H1 (cell line): ENCODE measurements around the gene HMGXB3. TPM values are rescaled to one million over a fixed set of nuclear protein-coding genes. Genes with fewer than 3 reads are reported as not detected.

ENCODE experiments used
- CTCF ChIA-PET: fragments of 300-600 bp; sonication (Branson Sonifier 250); formaldehyde crosslinking; loops from one replicate; lab custom pipeline; 2021; ENCODE audit not compliant: partially characterized antibody; lab: Charles Lee
- POLR2A ChIA-PET: fragments of 300-600 bp; sonication (Branson Sonifier 250); formaldehyde crosslinking; loops from one replicate; lab custom pipeline; 2021; ENCODE audit warnings: inconsistent platforms; ENCODE audit not compliant: partially characterized antibody; lab: Charles Lee
- DNase-seq, 2 experiments: peaks; one replicate each; pipeline versions ENCODE4 v3.0.0 to v3.0.0-alpha.2; 2010 to 2022; ENCODE audit warnings: low spot score in 2 of 2, low read depth in 1 of 2, mixed read lengths in 1 of 2
- FAIRE-seq: peaks from 2 replicates; lab custom pipeline; 2011; peaks lifted over from hg19 to GRCh38; lab: Jason Lieb, UNC
- H2AFZ ChIP-seq: 2 replicates; pipeline ENCODE4 v1.8.1; 2012; ENCODE audit warnings: low read length, inconsistent platforms
- H2AK5ac ChIP-seq: 2 replicates; pipeline ENCODE4 v1.6.1; 2013; ENCODE audit warnings: low read depth, low read length
- H2BK120ac ChIP-seq: replicated peaks from 2 replicates; pipeline ENCODE3; 2013; ENCODE audit warnings: low read depth, low read length, inconsistent platforms
- H2BK12ac ChIP-seq: 2 replicates; pipeline ENCODE4 v1.6.1; 2013; ENCODE audit warnings: low read depth, low read length
- H2BK15ac ChIP-seq: 2 replicates; pipeline ENCODE4 v1.6.1; 2013; ENCODE audit warnings: low read length
- H2BK20ac ChIP-seq: 2 replicates; pipeline ENCODE4 v1.6.1; 2013; ENCODE audit warnings: low read length
- H2BK5ac ChIP-seq: 2 replicates; pipeline ENCODE4 v1.6.1; 2013; ENCODE audit warnings: low read depth, low read length
- H3K14ac ChIP-seq: 2 replicates; pipeline ENCODE4 v1.6.1; 2013; ENCODE audit warnings: inconsistent platforms; ENCODE audit not compliant: insufficient read length
- H3K18ac ChIP-seq: 2 replicates; pipeline ENCODE4 v1.6.1; 2013; ENCODE audit warnings: low read length; ENCODE audit errors: extremely low read depth
- H3K23ac ChIP-seq: 2 replicates; pipeline ENCODE4 v1.6.1; 2013; ENCODE audit warnings: inconsistent platforms; ENCODE audit not compliant: insufficient read length
- H3K23me2 ChIP-seq: 2 replicates; pipeline ENCODE4 v1.6.1; 2013; ENCODE audit warnings: low read depth, low read length
- H3K27ac ChIP-seq: 2 replicates; pipeline ENCODE4 v1.6.1; 2011; ENCODE audit warnings: low read depth, low read length, inconsistent platforms
- H3K27me3 ChIP-seq, 4 experiments: replicated peaks in 1 of 4; 1 replicate in 1 of 4; 2 replicates in 3 of 4; pipeline versions ENCODE4 v1.6.1 to v1.8.1; 2011 to 2013; ENCODE audit warnings: low read length in 3 of 4, mild to moderate bottlenecking in 3 of 4, inconsistent platforms in 2 of 4, mixed read lengths in 2 of 4, moderate library complexity in 1 of 4; ENCODE audit not compliant: control insufficient read depth in 3 of 4, insufficient read depth in 3 of 4; ENCODE audit errors: extremely low read depth in 1 of 4
- H3K36me3 ChIP-seq, 4 experiments: 2 replicates each; pipeline versions ENCODE4 v1.6.1 to v1.8.1; 2011 to 2013; ENCODE audit warnings: mild to moderate bottlenecking in 4 of 4, low read length in 3 of 4, moderate library complexity in 2 of 4, control low read depth in 1 of 4, inconsistent platforms in 1 of 4; ENCODE audit not compliant: insufficient read depth in 4 of 4, control insufficient read depth in 2 of 4
- H3K4ac ChIP-seq: replicated peaks from 2 replicates; pipeline ENCODE3; 2013; ENCODE audit warnings: low read length, low read depth, mixed read lengths, inconsistent platforms; ENCODE audit not compliant: insufficient read length
- H3K4me1 ChIP-seq, 4 experiments: replicated peaks in 1 of 4; 1 replicate in 1 of 4; 2 replicates in 3 of 4; pipeline versions ENCODE4 v1.6.1 to v1.8.1; 2011 to 2013; ENCODE audit warnings: low read length in 3 of 4, inconsistent platforms in 2 of 4, mixed read lengths in 1 of 4; ENCODE audit not compliant: insufficient read depth in 4 of 4, control insufficient read depth in 3 of 4
- H3K4me2 ChIP-seq, 2 experiments: 2 replicates each; pipeline versions ENCODE4 v1.6.1 to v1.8.1; 2011 to 2013; ENCODE audit warnings: low read depth in 2 of 2, low read length in 2 of 2, control low read depth in 1 of 2, inconsistent platforms in 1 of 2, mild to moderate bottlenecking in 1 of 2; ENCODE audit not compliant: insufficient read depth in 1 of 2
- H3K4me3 ChIP-seq, 4 experiments: fragments of 200-600, 300-600 bp in 1 of 4; sonication (generic), shearing (Covaris generic), sonication (Bioruptor Twin) in 1 of 4; 2 replicates each; pipeline versions ENCODE4 v1.5.1 to v1.8.1; 2011 to 2016; ENCODE audit warnings: low read length in 4 of 4, low read depth in 3 of 4, control low read depth in 2 of 4, inconsistent platforms in 2 of 4, mild to moderate bottlenecking in 2 of 4, mixed read lengths in 1 of 4, moderate library complexity in 1 of 4; ENCODE audit not compliant: insufficient read depth in 2 of 4; ENCODE audit errors: extremely low read depth in 1 of 4
- H3K56ac ChIP-seq: replicated peaks from 2 replicates; pipeline ENCODE3; 2013; ENCODE audit warnings: low read depth, mild to moderate bottlenecking, mixed read lengths, low read length, inconsistent platforms; ENCODE audit not compliant: insufficient read length
- H3K79me1 ChIP-seq: 2 replicates; pipeline ENCODE4 v1.6.1; 2013; ENCODE audit warnings: low read depth, low read length, control low read depth
- H3K79me2 ChIP-seq, 2 experiments: 2 replicates each; pipeline versions ENCODE4 v1.6.1 to v1.8.1; 2012 to 2013; ENCODE audit warnings: low read length in 2 of 2, mild to moderate bottlenecking in 2 of 2, inconsistent platforms in 1 of 2; ENCODE audit not compliant: insufficient read depth in 2 of 2, control insufficient read depth in 1 of 2
- H3K9ac ChIP-seq, 4 experiments: replicated peaks in 1 of 4; 1 replicate in 1 of 4; 2 replicates in 3 of 4; pipeline versions ENCODE4 v1.6.1 to v1.8.1; 2011 to 2013; ENCODE audit warnings: low read depth in 3 of 4, low read length in 3 of 4, control low read depth in 2 of 4, mild to moderate bottlenecking in 2 of 4, moderate library complexity in 2 of 4, inconsistent platforms in 1 of 4; ENCODE audit errors: extremely low read depth in 1 of 4
- H3K9me3 ChIP-seq, 2 experiments: 2 replicates each; pipeline versions ENCODE4 v1.6.1 to v1.8.1; 2012 to 2013; ENCODE audit warnings: mild to moderate bottlenecking in 2 of 2, moderate library complexity in 2 of 2, control low read depth in 1 of 2, inconsistent platforms in 1 of 2, low read depth in 1 of 2, low read length in 1 of 2, mixed read lengths in 1 of 2; ENCODE audit not compliant: insufficient read depth in 2 of 2
- H4K20me1 ChIP-seq, 2 experiments: replicated peaks in 1 of 2; 2 replicates each; pipeline versions ENCODE3 to v1.8.1; 2011 to 2013; ENCODE audit warnings: inconsistent platforms in 2 of 2, low read length in 2 of 2, mild to moderate bottlenecking in 1 of 2; ENCODE audit not compliant: insufficient read depth in 2 of 2, control insufficient read depth in 1 of 2
- H4K5ac ChIP-seq: 2 replicates; pipeline ENCODE4 v1.6.1; 2013; ENCODE audit warnings: low read length, low read depth, mixed read lengths, inconsistent platforms; ENCODE audit not compliant: insufficient read length
- H4K8ac ChIP-seq: 2 replicates; pipeline ENCODE4 v1.8.0; 2013; ENCODE audit warnings: mild to moderate bottlenecking, moderate library complexity, low read length, inconsistent platforms; ENCODE audit not compliant: insufficient read depth; ENCODE audit errors: extremely low read depth
- H4K91ac ChIP-seq: replicated peaks from 2 replicates; pipeline ENCODE3; 2013; ENCODE audit warnings: low read length, mixed read lengths, inconsistent platforms; ENCODE audit not compliant: insufficient read length
- BCL11A ChIP-seq, 2 experiments: IDR thresholded peaks; one replicate each; pipeline ENCODE4 v1.6.1; 2011; ENCODE audit warnings: low read depth in 2 of 2, low read length in 2 of 2, mild to moderate bottlenecking in 2 of 2
- CEBPB ChIP-seq: IDR thresholded peaks from 2 replicates; pipeline ENCODE4 v1.6.1; 2012; ENCODE audit warnings: low read depth, low read length
- EGR1 ChIP-seq: IDR thresholded peaks from 2 replicates; pipeline ENCODE4 v1.6.1; 2011; ENCODE audit warnings: low read depth, low read length, borderline replicate concordance
- MAFK ChIP-seq: IDR thresholded peaks from 2 replicates; pipeline ENCODE4 v1.6.1; 2012; ENCODE audit warnings: low read depth, mild to moderate bottlenecking, improper control_type of control experiment, low read length
- NANOG ChIP-seq: IDR thresholded peaks from 2 replicates; pipeline ENCODE4 v1.6.1; 2011; ENCODE audit warnings: low read length, low read depth, mild to moderate bottlenecking, inconsistent platforms; ENCODE audit not compliant: insufficient read depth, poor library complexity, severe bottlenecking
- SIN3A ChIP-seq, 2 experiments: IDR thresholded peaks in 1 of 2; conservative IDR thresholded peaks in 1 of 2; 2 replicates each; pipeline ENCODE4 v1.6.1; 2011 to 2012; ENCODE audit warnings: low read length in 2 of 2, improper control_type of control experiment in 1 of 2, low read depth in 1 of 2, mild to moderate bottlenecking in 1 of 2
- SUZ12 ChIP-seq: fragments of 200-600 bp; sonication (generic); IDR thresholded peaks from 2 replicates; pipeline ENCODE4 v1.6.1; 2012; ENCODE audit warnings: mild to moderate bottlenecking, inconsistent platforms, low read length, moderate library complexity, mixed read lengths
- TBP ChIP-seq: IDR thresholded peaks from 2 replicates; pipeline ENCODE4 v1.6.1; 2011; ENCODE audit warnings: low read depth, low read length, improper control_type of control experiment
- TEAD4 ChIP-seq: IDR thresholded peaks from 2 replicates; pipeline ENCODE4 v1.6.1; 2012; ENCODE audit warnings: low read depth, low read length, inconsistent platforms, mixed read lengths
- ZNF274 ChIP-seq: IDR thresholded peaks from 2 replicates; pipeline ENCODE4 v1.7.0; 2012; ENCODE audit warnings: low read length, borderline replicate concordance; ENCODE audit errors: extremely low read depth
- WGBS, 2 experiments: shearing (Covaris generic) in 1 of 2; methylation state at CpG; one replicate each; pipeline versions ENCODE4 v1.1.6 to v1.1.7; 2013 to 2015; ENCODE audit warnings: low lambda C conversion rate in 2 of 2, mixed read lengths in 2 of 2, inconsistent platforms in 1 of 2, low coverage in 1 of 2, missing lambda C conversion rate in 1 of 2; ENCODE audit not compliant: insufficient replicate concordance in 2 of 2, insufficient coverage in 1 of 2, insufficient read length in 1 of 2; ENCODE audit errors: extremely low coverage in 1 of 2, missing lambda C conversion rate in 1 of 2; 5-methylcytosine and 5-hydroxymethylcytosine counted together
- polyA plus RNA-seq, 7 experiments: library from polyadenylated mRNA; depleted of rRNA in 3 of 7; stranded (reverse) in 5 of 7; unstranded in 2 of 7; fragments of >200 nt in 5 of 7; fragments of 200-250 nt in 2 of 7; gene quantifications; 1 replicate in 5 of 7; 2 replicates in 1 of 7; 4 replicates in 1 of 7; pipeline versions ENCODE4 v1.2.1 to v1.2.3, GENCODE V29; 2011 to 2013; ENCODE audit warnings: missing spikeins in 2 of 7, mixed read lengths in 2 of 7
- total RNA-seq: library from RNA; stranded (reverse); fragmentation: NEBNext Ultra II Directional; extraction: Animal tissue kit (Norgen Biotek cat#: 25700); gene quantifications from 2 replicates; pipeline ENCODE4 v1.2.1, GENCODE V29; 2021
- TF ChIP-seq, protein P1 (sequence below), 3 experiments: IDR thresholded peaks; 1 replicate in 2 of 3; 2 replicates in 1 of 3; pipeline versions ENCODE4 v1.5.1 to v1.6.1; 2011; ENCODE audit warnings: low read length in 3 of 3, mild to moderate bottlenecking in 3 of 3, inconsistent platforms in 2 of 3, low read depth in 1 of 3, moderate library complexity in 1 of 3; ENCODE audit not compliant: insufficient read depth in 1 of 3; ENCODE audit errors: control extremely low read depth in 1 of 3

HMGXB3 gene
- total and polyA plus RNA-seq, 2 of the 8 experiments (the other 6 are each of a cell fraction or from before 2014, with no cell fraction given): 26.8 to 28.0 TPM

DNA sequence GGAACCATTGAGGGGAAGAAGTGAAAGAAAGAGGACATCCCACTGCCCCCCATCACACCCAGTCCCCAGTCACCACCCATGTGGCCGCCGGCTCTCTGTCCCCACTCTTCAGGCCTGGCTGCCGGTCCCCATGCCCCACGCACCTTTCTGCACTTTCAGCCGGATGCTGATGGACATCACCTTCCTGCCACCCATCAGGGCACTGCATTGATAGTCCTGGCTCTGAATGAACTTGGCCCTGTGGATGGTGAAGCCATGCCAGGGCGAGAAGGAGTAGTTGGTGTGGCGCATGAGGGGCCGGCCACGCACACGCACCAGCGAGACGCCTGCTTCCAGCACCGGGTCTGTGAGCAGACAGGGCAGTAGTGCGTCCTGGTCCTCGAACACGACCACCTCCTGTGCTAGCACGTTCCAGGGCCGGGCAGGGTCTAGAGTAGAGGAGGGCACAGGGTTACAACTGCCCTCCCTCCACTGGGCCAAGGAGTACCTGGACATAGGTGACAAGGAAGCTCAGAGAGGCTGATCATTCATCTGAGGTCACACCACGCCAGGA, 79.4 kb downstream of the HMGXB3 start:
- Histone ChIP-seq H3K14ac (no peak overlapping the region), H3K23ac (no peak overlapping the region), H3K27me3 (no peaks in the 10 kb centered on the region), H4K91ac (no peak overlapping the region), H2BK15ac (no peak overlapping the region), H3K9me3 (no peaks in the 10 kb centered on the region), H3K4ac (no peak overlapping the region), H2BK120ac (no peak overlapping the region), H4K8ac (no peak overlapping the region), H4K20me1 (no peaks in the 10 kb centered on the region), H3K4me2 (no peak overlapping the region), H3K79me1 (no peaks in the 10 kb centered on the region), H2BK5ac (no peak overlapping the region), H3K4me1 (peaks cover 0 to 6% (median 1%) of the 10 kb centered on the region in 4 experiments; a peak in 5 of 7 replicates), H3K79me2 (no peaks in the 10 kb centered on the region), H3K56ac (no peak overlapping the region), H3K4me3 (no peak overlapping the region), H3K27ac (no peak overlapping the region), H2BK20ac (no peak overlapping the region), H4K5ac (no peak overlapping the region), H3K36me3 (no peaks in the 10 kb centered on the region), H2AK5ac (no peak overlapping the region), H3K23me2 (no peaks in the 10 kb centered on the region; the same call in 1 of the 2 replicates), H3K9ac (no peak overlapping the region), H3K18ac (no peak overlapping the region), H2BK12ac (0 out of 2 replicates have a peak overlapping the region, but pooled peaks have one; percentile 9), H2AFZ (no peak overlapping the region)
- CTCF ChIA-PET: interaction anchor here (0.8 to 2.5 kb wide), 3 partner anchors 8 to 42 kb away, joined by 3 to 12 read pairs (median 4); no protein-coding TSS in a partner anchor
- no peak for DNase-seq
- FAIRE-seq: no peak
- POLR2A ChIA-PET: no interaction called here
- WGBS, 2 experiments: 94% methylated on average over 19 of the region's 19 CpGs; no CpG with 5 or more reads in 1 of the 2 experiments
- TF ChIP-seq BCL11A (IDR thresholded peaks at IDR 0.05; ENCODE audit: low read depth in 2 of 2, low read length in 2 of 2) (no peak), SUZ12 (no peak), SIN3A (conservative IDR thresholded peaks at IDR 0.05 in 1 of 2, IDR thresholded peaks at IDR 0.05 in 1 of 2; ENCODE audit: low read depth in 1 of 2, low read length in 2 of 2) (no peak), MAFK (no peak), TEAD4 (no peak), NANOG (no peak), CEBPB (no peak), EGR1 (no peak), ZNF274 (no peak), TBP (no peak)
- TF ChIP-seq, protein P1, sequence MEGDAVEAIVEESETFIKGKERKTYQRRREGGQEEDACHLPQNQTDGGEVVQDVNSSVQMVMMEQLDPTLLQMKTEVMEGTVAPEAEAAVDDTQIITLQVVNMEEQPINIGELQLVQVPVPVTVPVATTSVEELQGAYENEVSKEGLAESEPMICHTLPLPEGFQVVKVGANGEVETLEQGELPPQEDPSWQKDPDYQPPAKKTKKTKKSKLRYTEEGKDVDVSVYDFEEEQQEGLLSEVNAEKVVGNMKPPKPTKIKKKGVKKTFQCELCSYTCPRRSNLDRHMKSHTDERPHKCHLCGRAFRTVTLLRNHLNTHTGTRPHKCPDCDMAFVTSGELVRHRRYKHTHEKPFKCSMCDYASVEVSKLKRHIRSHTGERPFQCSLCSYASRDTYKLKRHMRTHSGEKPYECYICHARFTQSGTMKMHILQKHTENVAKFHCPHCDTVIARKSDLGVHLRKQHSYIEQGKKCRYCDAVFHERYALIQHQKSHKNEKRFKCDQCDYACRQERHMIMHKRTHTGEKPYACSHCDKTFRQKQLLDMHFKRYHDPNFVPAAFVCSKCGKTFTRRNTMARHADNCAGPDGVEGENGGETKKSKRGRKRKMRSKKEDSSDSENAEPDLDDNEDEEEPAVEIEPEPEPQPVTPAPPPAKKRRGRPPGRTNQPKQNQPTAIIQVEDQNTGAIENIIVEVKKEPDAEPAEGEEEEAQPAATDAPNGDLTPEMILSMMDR (IDR thresholded peaks at IDR 0.05; ENCODE audit: control extremely low read depth in 1 of 3, insufficient read depth in 1 of 3, low read depth in 1 of 3, low read length in 3 of 3): no peak
